ENCODE measurements around the gene SDK2.

SDK2 gene

GRCh38 chr17:73404246-73404645, 240.0 kb downstream of the SDK2 start:
- no peak for DNase-seq

GRCh38 chr17:73402466-73402865, 241.8 kb downstream of the SDK2 start:
- DNase-seq, result no peak

- no peak for DNase-seq
Observed at GRCh38 chr17:73401911-73402310, 242.3 kb downstream of the SDK2 start.

- DNase-seq, result no peak
Observed at GRCh38 chr17:73400915-73401545, 243.2 kb downstream of the SDK2 start.

GRCh38 chr17:73399056-73399455, 245.2 kb downstream of the SDK2 start:
- DNase-seq, result no peak

- no peak for DNase-seq
Observed at GRCh38 chr17:73397856-73398540, 246.2 kb downstream of the SDK2 start.

- no peak for DNase-seq
Observed at GRCh38 chr17:73397278-73397826, 246.9 kb downstream of the SDK2 start.

GRCh38 chr17:73396431-73397277, 247.6 kb downstream of the SDK2 start:
- DNase-seq, result peak; percentile 85

GRCh38 chr17:73394512-73395450, 249.5 kb downstream of the SDK2 start:
- peak; percentile 20 for DNase-seq

- no peak for DNase-seq
Observed at GRCh38 chr17:73393962-73394361, 250.3 kb downstream of the SDK2 start.

GRCh38 chr17:73393381-73393780, 250.9 kb downstream of the SDK2 start:
- no peak for DNase-seq

- DNase-seq, result no peak
Observed at GRCh38 chr17:73391331-73392265, 252.6 kb downstream of the SDK2 start.

- no peak for DNase-seq
Observed at GRCh38 chr17:73390851-73391250, 253.4 kb downstream of the SDK2 start.

- DNase-seq, result no peak
Observed at GRCh38 chr17:73390221-73390620, 254.0 kb downstream of the SDK2 start.

- DNase-seq, result no peak
Observed at GRCh38 chr17:73389411-73389810, 254.8 kb downstream of the SDK2 start.

GRCh38 chr17:73388578-73388905, 255.7 kb downstream of the SDK2 start:
- DNase-seq, result no peak

GRCh38 chr17:73387746-73388577, 256.3 kb downstream of the SDK2 start:
- DNase-seq, result no peak

- DNase-seq, result no peak
Observed at GRCh38 chr17:73386561-73386960, 257.7 kb downstream of the SDK2 start.

GRCh38 chr17:73384926-73385325, 259.3 kb downstream of the SDK2 start:
- no peak for DNase-seq

GRCh38 chr17:73380439-73381106, 263.7 kb downstream of the SDK2 start:
- DNase-seq, result no peak

Measured in DMS79 treated with DMSO at 0.1 percent for 48 hours (cell line).